Vagina (tissue), 2 donors: ENCODE results near the gene MPV17.

Experiments used
- POLR2A ChIP-seq, 2 donors: fragments of 450-650 bp; IDR thresholded peaks; one replicate each; pipeline ENCODE4 v1.6.1; 2017; ENCODE audit warnings: antibody characterized with exemption in 2 of 2, mild to moderate bottlenecking in 2 of 2, moderate library complexity in 2 of 2
- TF ChIP-seq, protein P1 (sequence below), 3 experiments: fragments of 450-650 bp in 2 of 3; fragments of 200-600 bp in 1 of 3; sonication (generic) in 1 of 3; IDR thresholded peaks; one replicate each; pipeline ENCODE4 v1.5.1; 2017 to 2019; ENCODE audit warnings: antibody characterized with exemption in 3 of 3, mild to moderate bottlenecking in 2 of 3, moderate library complexity in 2 of 3

DNA sequence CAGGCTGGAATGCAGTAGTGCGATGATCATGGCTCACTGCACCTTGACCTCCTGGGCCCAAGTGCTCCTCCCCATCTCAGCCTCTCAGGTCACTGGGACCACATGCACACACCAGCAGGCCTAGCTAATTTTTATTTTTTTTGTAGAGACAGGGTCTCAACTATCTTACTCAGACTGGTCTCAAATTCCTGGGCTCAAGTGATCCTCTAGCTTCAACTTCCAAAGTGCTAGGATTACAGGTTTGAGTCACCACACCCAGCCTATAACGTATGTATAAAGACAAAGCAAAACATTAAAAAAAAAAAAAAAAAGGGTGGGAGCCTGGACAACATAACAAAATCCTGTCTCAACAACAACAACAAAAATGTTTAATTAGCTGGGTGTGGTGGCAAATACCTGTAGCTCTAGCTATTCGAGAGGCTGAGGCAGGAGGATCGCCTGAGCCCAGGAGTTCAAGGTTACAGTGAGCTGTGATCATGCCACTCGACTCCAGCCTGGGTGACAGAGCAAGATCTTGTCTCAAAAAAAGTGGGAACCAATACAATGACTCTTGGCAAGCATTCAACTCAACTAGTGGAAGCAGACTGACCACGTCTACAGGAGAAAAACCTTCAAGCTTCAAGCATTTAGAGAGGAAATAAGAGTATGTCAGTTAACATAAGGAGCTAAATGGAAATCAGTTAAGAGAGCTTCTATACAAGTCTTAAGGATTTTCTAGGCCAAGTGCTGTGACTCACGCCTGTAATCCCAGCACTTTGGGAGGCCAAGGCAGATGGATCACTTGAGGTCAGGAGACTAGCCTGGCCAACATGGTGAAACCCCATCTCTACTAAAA lies 31.1 kb upstream of the MPV17 start:
- TF ChIP-seq, protein P1, sequence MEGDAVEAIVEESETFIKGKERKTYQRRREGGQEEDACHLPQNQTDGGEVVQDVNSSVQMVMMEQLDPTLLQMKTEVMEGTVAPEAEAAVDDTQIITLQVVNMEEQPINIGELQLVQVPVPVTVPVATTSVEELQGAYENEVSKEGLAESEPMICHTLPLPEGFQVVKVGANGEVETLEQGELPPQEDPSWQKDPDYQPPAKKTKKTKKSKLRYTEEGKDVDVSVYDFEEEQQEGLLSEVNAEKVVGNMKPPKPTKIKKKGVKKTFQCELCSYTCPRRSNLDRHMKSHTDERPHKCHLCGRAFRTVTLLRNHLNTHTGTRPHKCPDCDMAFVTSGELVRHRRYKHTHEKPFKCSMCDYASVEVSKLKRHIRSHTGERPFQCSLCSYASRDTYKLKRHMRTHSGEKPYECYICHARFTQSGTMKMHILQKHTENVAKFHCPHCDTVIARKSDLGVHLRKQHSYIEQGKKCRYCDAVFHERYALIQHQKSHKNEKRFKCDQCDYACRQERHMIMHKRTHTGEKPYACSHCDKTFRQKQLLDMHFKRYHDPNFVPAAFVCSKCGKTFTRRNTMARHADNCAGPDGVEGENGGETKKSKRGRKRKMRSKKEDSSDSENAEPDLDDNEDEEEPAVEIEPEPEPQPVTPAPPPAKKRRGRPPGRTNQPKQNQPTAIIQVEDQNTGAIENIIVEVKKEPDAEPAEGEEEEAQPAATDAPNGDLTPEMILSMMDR (IDR thresholded peaks at IDR 0.05), result no peak
- no peak for TF ChIP-seq POLR2A (IDR thresholded peaks at IDR 0.05)
